Neuronal stem cell (in vitro differentiated cells): ENCODE data around the gene TMC3.
A peak's percentile ranks its signal among the peaks of the same experiment; 100 is the strongest.

ENCODE experiments used
- DNase-seq: peaks from one replicate; pipeline ENCODE4 v3.0.0-alpha.2; 2013; ENCODE audit warnings: low spot score
- H2AFZ ChIP-seq: one replicate; pipeline ENCODE4 v1.6.1; 2013; ENCODE audit warnings: mild to moderate bottlenecking, low read length, inconsistent platforms
- H2AK5ac ChIP-seq: 2 replicates; pipeline ENCODE4 v1.6.1; 2013; ENCODE audit warnings: low read depth, mild to moderate bottlenecking, inconsistent platforms, low read length, moderate library complexity, mixed read lengths
- H2BK120ac ChIP-seq: 2 replicates; pipeline ENCODE4 v1.6.1; 2013; ENCODE audit warnings: low read depth, mild to moderate bottlenecking, inconsistent platforms, low read length, moderate library complexity, mixed read lengths
- H2BK12ac ChIP-seq: one replicate; pipeline ENCODE4 v1.6.1; 2013; ENCODE audit warnings: low read length, inconsistent platforms
- H2BK15ac ChIP-seq: 2 replicates; pipeline ENCODE4 v1.6.1; 2013; ENCODE audit warnings: mild to moderate bottlenecking, low read length, inconsistent platforms, mixed read lengths
- H2BK5ac ChIP-seq: one replicate; pipeline ENCODE4 v1.6.1; 2013; ENCODE audit warnings: inconsistent platforms, mild to moderate bottlenecking, low read length, moderate library complexity
- H3K14ac ChIP-seq: one replicate; pipeline ENCODE4 v1.6.1; 2013; ENCODE audit warnings: low read length, inconsistent platforms
- H3K18ac ChIP-seq: 2 replicates; pipeline ENCODE4 v1.6.1; 2013; ENCODE audit warnings: low read length, inconsistent platforms
- H3K23ac ChIP-seq: 2 replicates; pipeline ENCODE4 v1.6.1; 2013; ENCODE audit warnings: low read depth, mild to moderate bottlenecking, mixed read lengths, low read length, inconsistent platforms; ENCODE audit not compliant: poor library complexity
- H3K27ac ChIP-seq: replicated peaks from 3 replicates; pipeline ENCODE4 v1.5.1; 2013; ENCODE audit warnings: low read length, inconsistent platforms
- H3K27me3 ChIP-seq, 3 experiments: 2 replicates each; pipeline ENCODE4 v1.6.1; 2013; ENCODE audit warnings: low read length in 3 of 3, mild to moderate bottlenecking in 2 of 3, inconsistent platforms in 1 of 3, low read depth in 1 of 3, mixed read lengths in 1 of 3, moderate library complexity in 1 of 3; ENCODE audit not compliant: control insufficient read depth in 3 of 3, insufficient read depth in 3 of 3
- H3K36me3 ChIP-seq, 2 donors: replicated peaks in 1 of 2; 2 replicates each; pipeline ENCODE4 v1.6.1; 2013; ENCODE audit warnings: low read length in 2 of 2; ENCODE audit not compliant: control insufficient read depth in 2 of 2, insufficient read depth in 2 of 2
- H3K4ac ChIP-seq: 2 replicates; pipeline ENCODE4 v1.6.1; 2013; ENCODE audit warnings: inconsistent platforms, mild to moderate bottlenecking, low read length, moderate library complexity
- H3K4me1 ChIP-seq, 2 donors: 1 replicate in 1 of 2; 2 replicates in 1 of 2; pipeline ENCODE4 v1.6.1; 2013; ENCODE audit warnings: low read length in 2 of 2, low read depth in 1 of 2; ENCODE audit not compliant: control insufficient read depth in 2 of 2, insufficient read depth in 1 of 2
- H3K4me2 ChIP-seq: one replicate; pipeline ENCODE4 v1.6.1; 2013; ENCODE audit warnings: mild to moderate bottlenecking, low read length, inconsistent platforms; ENCODE audit not compliant: insufficient read depth, poor library complexity, severe bottlenecking
- H3K4me3 ChIP-seq, 2 donors: 2 replicates each; pipeline ENCODE4 v1.5.1; 2013; ENCODE audit warnings: low read length in 2 of 2, mild to moderate bottlenecking in 2 of 2, inconsistent platforms in 1 of 2, moderate library complexity in 1 of 2
- H3K79me1 ChIP-seq: one replicate; pipeline ENCODE4 v1.6.1; 2013; ENCODE audit warnings: low read depth, mild to moderate bottlenecking, inconsistent platforms, low read length, moderate library complexity
- H3K9ac ChIP-seq: one replicate; pipeline ENCODE4 v1.6.1; 2013; ENCODE audit warnings: mild to moderate bottlenecking, low read depth, low read length, inconsistent platforms; ENCODE audit not compliant: poor library complexity
- H3K9me3 ChIP-seq, 2 donors: replicated peaks in 1 of 2; 2 replicates each; pipeline versions ENCODE3 to v1.6.1; 2013; ENCODE audit warnings: low read length in 2 of 2, mild to moderate bottlenecking in 2 of 2, inconsistent platforms in 1 of 2, low read depth in 1 of 2, mixed read lengths in 1 of 2, moderate library complexity in 1 of 2; ENCODE audit not compliant: control insufficient read depth in 2 of 2, insufficient read depth in 1 of 2
- H4K8ac ChIP-seq: one replicate; pipeline ENCODE4 v1.6.1; 2013; ENCODE audit warnings: low read depth, mild to moderate bottlenecking, inconsistent platforms, low read length, moderate library complexity
- H4K91ac ChIP-seq: one replicate; pipeline ENCODE4 v1.6.1; 2013; ENCODE audit warnings: low read length, low read depth, mild to moderate bottlenecking, inconsistent platforms; ENCODE audit not compliant: poor library complexity
- WGBS, 2 donors: extraction: QIAGEN DNeasy Blood & Tissue Kit; methylation state at CpG; one replicate each; pipeline ENCODE4 v1.1.7; 2013; ENCODE audit warnings: missing lambda C conversion rate in 2 of 2, mixed read lengths in 1 of 2; ENCODE audit not compliant: insufficient read length in 2 of 2, insufficient replicate concordance in 1 of 2; ENCODE audit errors: extremely low coverage in 2 of 2; 5-methylcytosine and 5-hydroxymethylcytosine counted together

Gene TMC3

DNA sequence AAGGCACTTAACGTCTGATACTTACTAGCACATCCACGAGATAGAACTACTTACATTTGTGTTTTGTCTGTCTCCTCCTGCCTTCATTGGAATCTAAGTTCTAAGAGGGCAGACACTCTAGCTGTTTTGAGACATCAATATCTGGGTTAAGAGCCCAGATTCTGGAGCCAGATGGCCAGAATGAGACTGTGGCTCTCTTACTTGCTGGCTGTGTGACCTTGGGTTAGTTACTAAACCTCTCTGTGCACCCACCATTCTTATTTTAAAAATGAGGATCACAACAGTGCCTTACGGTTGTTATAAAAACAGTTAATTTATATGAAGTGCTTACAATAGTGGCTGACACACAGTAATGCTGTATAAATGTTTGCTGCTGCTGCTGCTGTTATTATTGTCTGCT is 57.7 kb downstream of the TMC3 start:
- H2BK120ac ChIP-seq, result no peak overlapping the region
- H4K8ac ChIP-seq, result no peak overlapping the region
- no peak overlapping the region for H3K9ac ChIP-seq
- H3K27me3 ChIP-seq, result no peaks in the 10 kb centered on the region
- peaks cover 0 to 8% of the 10 kb centered on the region in 2 donors for H3K36me3 ChIP-seq
- H2AFZ ChIP-seq, result no peak overlapping the region
- no peak overlapping the region for H2AK5ac ChIP-seq
- no peak overlapping the region for H3K4me3 ChIP-seq
- H3K4me2 ChIP-seq, result no peak overlapping the region
- no CpG with 5 or more reads among the region's 3 CpGs for WGBS, 2 donors
- no peak overlapping the region for H2BK15ac ChIP-seq
- no peak overlapping the region for H2BK12ac ChIP-seq
- H3K23ac ChIP-seq, result no peak overlapping the region
- H3K79me1 ChIP-seq, result no peaks in the 10 kb centered on the region
- no peak overlapping the region for H2BK5ac ChIP-seq
- H3K4ac ChIP-seq, result no peak overlapping the region
- no peak overlapping the region for H4K91ac ChIP-seq
- no peak overlapping the region for H3K18ac ChIP-seq
- no peak for DNase-seq
- H3K27ac ChIP-seq, result no peak overlapping the region
- no peaks in the 10 kb centered on the region for H3K9me3 ChIP-seq
- H3K14ac ChIP-seq, result no peak overlapping the region
- no peaks in the 10 kb centered on the region for H3K4me1 ChIP-seq

DNA sequence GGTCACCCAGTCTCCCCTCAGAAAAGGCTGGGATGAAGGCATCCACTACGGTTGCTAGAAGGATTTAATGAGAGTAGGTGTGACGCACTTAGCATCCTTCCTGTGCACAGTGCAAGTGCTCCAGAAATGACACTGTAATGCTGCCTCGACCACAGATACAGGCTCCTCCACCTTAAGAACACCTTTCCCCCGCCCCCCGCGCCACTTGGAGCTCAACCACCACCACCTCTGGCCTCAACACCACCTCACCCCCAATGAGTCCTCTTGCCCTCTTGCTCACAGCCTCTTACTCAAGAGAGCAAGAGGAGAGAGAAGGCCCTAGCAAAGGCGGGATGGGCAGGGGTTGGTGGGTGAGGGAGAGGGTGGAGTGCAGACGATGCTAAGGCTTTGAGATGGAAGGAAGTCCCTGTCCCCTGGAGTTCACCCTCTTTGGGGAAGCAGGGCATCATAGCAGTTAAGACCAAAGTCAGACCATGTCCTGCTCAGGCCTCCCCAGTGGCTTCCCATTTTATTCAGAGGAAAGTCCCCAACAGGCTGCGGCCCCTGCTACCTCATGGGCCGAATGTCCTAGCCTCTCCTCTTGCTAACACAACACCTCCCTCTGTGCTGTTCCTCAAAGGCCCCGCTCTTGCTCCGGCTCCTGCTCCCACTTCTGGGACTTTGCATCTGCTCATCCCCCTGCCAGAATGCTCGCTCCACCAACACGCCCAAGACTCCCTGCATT is 58.4 kb downstream of the TMC3 start:
- peaks cover 0 to 8% of the 10 kb centered on the region in 2 donors for H3K36me3 ChIP-seq
- no CpG with 5 or more reads among the region's 14 CpGs for WGBS, 2 donors
- peak overlapping the region; percentile 29 for H3K23ac ChIP-seq
- H3K79me1 ChIP-seq, result no peaks in the 10 kb centered on the region
- no peak overlapping the region for H2BK12ac ChIP-seq
- no peak for DNase-seq
- no peak overlapping the region for H3K4ac ChIP-seq
- no peak overlapping the region for H2BK15ac ChIP-seq
- no peak overlapping the region for H2AFZ ChIP-seq
- no peak overlapping the region for H3K9ac ChIP-seq
- H3K14ac ChIP-seq, result no peak overlapping the region
- no peak overlapping the region for H4K91ac ChIP-seq
- no peak overlapping the region for H2AK5ac ChIP-seq
- no peaks in the 10 kb centered on the region for H3K9me3 ChIP-seq
- H3K27me3 ChIP-seq, result no peaks in the 10 kb centered on the region
- no peak overlapping the region for H2BK5ac ChIP-seq
- no peak overlapping the region for H3K4me2 ChIP-seq
- no peak overlapping the region for H4K8ac ChIP-seq
- H3K4me3 ChIP-seq, result no peak overlapping the region
- H3K27ac ChIP-seq, result no peak overlapping the region
- no peaks in the 10 kb centered on the region for H3K4me1 ChIP-seq
- H3K18ac ChIP-seq, result no peak overlapping the region
- no peak overlapping the region for H2BK120ac ChIP-seq

DNA sequence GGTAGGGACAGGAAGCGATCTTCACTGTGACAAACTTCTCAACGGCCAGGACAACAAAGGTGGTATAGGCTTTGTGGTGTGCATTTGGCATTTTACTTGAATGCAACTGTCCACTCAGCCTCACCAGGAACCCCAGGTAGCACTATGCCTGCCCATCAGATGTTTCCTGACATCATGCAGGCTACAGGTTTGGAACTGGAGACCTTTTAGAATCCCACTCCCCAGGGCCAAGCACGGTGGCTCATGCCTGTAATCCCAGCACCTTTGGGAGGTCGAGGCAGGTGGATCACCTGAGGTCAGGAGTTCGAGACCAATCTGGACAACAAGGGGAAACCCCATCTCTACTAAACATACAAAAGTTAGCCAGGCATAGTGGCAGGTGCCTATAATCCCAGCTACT is 59.6 kb downstream of the TMC3 start:
- DNase-seq, result no peak
- no peak overlapping the region for H3K14ac ChIP-seq
- H3K27ac ChIP-seq, result no peak overlapping the region
- H3K4me2 ChIP-seq, result no peak overlapping the region
- no peak overlapping the region for H3K9ac ChIP-seq
- H3K27me3 ChIP-seq, result no peaks in the 10 kb centered on the region
- peaks cover 0 to 5% of the 10 kb centered on the region in 2 donors for H3K36me3 ChIP-seq
- no peak overlapping the region for H3K4me3 ChIP-seq
- no peak overlapping the region for H2BK15ac ChIP-seq
- H2BK5ac ChIP-seq, result no peak overlapping the region
- no peak overlapping the region for H4K91ac ChIP-seq
- no peaks in the 10 kb centered on the region for H3K79me1 ChIP-seq
- no peak overlapping the region for H2AFZ ChIP-seq
- H2BK120ac ChIP-seq, result no peak overlapping the region
- H3K4ac ChIP-seq, result no peak overlapping the region
- H2AK5ac ChIP-seq, result no peak overlapping the region
- WGBS, 2 donors, result no CpG with 5 or more reads among the region's 5 CpGs
- H3K23ac ChIP-seq, result no peak overlapping the region
- no peak overlapping the region for H4K8ac ChIP-seq
- H3K9me3 ChIP-seq, result no peaks in the 10 kb centered on the region
- no peak overlapping the region for H3K18ac ChIP-seq
- H3K4me1 ChIP-seq, result peaks cover 0 to 1% of the 10 kb centered on the region in 2 donors
- H2BK12ac ChIP-seq, result no peak overlapping the region

DNA sequence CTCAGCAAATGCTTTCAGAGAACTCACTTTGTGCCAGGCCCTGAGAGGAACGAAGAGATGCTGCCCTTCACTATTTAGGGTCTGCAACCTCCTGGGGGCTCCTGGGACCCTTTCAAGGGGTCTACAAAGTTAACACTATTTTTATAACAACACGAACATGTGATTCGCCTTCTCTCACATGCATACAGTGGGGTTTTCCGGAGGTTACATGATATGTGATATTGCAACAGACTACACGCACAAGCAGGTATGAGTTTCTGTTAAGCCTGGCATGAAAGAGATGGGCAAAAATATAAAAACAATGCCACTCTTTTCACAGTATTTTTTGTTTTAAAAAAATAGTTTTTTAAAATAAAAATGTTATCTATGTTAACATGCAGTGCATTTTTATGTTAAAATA is 60.3 kb downstream of the TMC3 start:
- no CpG with 5 or more reads among the region's 5 CpGs for WGBS, 2 donors
- H3K9me3 ChIP-seq, result no peaks in the 10 kb centered on the region
- H3K14ac ChIP-seq, result no peak overlapping the region
- no peak overlapping the region for H2BK5ac ChIP-seq
- H3K4ac ChIP-seq, result no peak overlapping the region
- no peak overlapping the region for H2BK12ac ChIP-seq
- H2AFZ ChIP-seq, result no peak overlapping the region
- H2BK15ac ChIP-seq, result no peak overlapping the region
- H2AK5ac ChIP-seq, result no peak overlapping the region
- H4K91ac ChIP-seq, result no peak overlapping the region
- DNase-seq, result no peak
- peaks cover 0 to 4% of the 10 kb centered on the region in 2 donors for H3K36me3 ChIP-seq
- H3K27ac ChIP-seq, result no peak overlapping the region
- no peak overlapping the region for H3K4me2 ChIP-seq
- H4K8ac ChIP-seq, result no peak overlapping the region
- no peak overlapping the region for H3K4me3 ChIP-seq
- H3K27me3 ChIP-seq, result no peaks in the 10 kb centered on the region
- H3K18ac ChIP-seq, result no peak overlapping the region
- H2BK120ac ChIP-seq, result no peak overlapping the region
- H3K79me1 ChIP-seq, result no peaks in the 10 kb centered on the region
- peaks cover 0 to 1% of the 10 kb centered on the region in 2 donors for H3K4me1 ChIP-seq
- H3K9ac ChIP-seq, result no peak overlapping the region
- H3K23ac ChIP-seq, result no peak overlapping the region
